Activated T-helper 2 cell treated with anti-CD3 and anti-CD28 coated beads, Interferon-gamma antibody, Interleukin-2, Interleukin-4, amounts not matched to agents 10 μg/mL and 5 μg/mL and 100 μg/mL, durations not matched to agents 14 hours and 24 hours and 36 hours (primary cell): Measurements from ENCODE around the gene RNF223. TPM values are rescaled to one million over a fixed set of nuclear protein-coding genes. Genes with fewer than 3 reads are reported as not detected.

Source experiments
- DNase-seq: peaks from one replicate; pipeline ENCODE4 v3.0.0; 2021; ENCODE audit warnings: low spot score
- H3K27ac Mint-ChIP-seq: one replicate; pipeline ENCODE4 v1.8.0; 2021; ENCODE audit warnings: mixed read lengths
- H3K27me3 Mint-ChIP-seq: one replicate; pipeline ENCODE4 v1.8.0; 2021; ENCODE audit warnings: low read depth, mixed read lengths
- H3K36me3 Mint-ChIP-seq: one replicate; pipeline ENCODE4 v1.8.0; 2021; ENCODE audit warnings: low read depth, mixed read lengths
- H3K4me1 Mint-ChIP-seq: one replicate; pipeline ENCODE4 v1.8.0; 2021; ENCODE audit warnings: low read depth, mixed read lengths
- H3K4me3 Mint-ChIP-seq: one replicate; pipeline ENCODE4 v1.8.0; 2021; ENCODE audit warnings: low read depth, mild to moderate bottlenecking, moderate library complexity, mixed read lengths
- H3K9me3 Mint-ChIP-seq: one replicate; pipeline ENCODE4 v1.8.0; 2021; ENCODE audit warnings: mixed read lengths
- intact Hi-C: fragments of 100-400 bp; cut with micrococcal nuclease; formaldehyde crosslinking; loops from one replicate; pipeline ENCODE4 v1.15.1; 2023
- total RNA-seq: library from RNA; stranded (reverse); gene quantifications from 2 replicates; pipeline ENCODE4 v1.2.3, GENCODE V29; 2022

RNF223 gene
- total RNA-seq, 1 donor from 2014 or later: not detected

- Mint-ChIP-seq H3K27me3 (peaks cover 17% of the 10 kb centered on the region), H3K27ac (no peak overlapping the region), H3K9me3 (no peaks in the 10 kb centered on the region), H3K4me3 (no peak overlapping the region), H3K36me3 (no peaks in the 10 kb centered on the region), H3K4me1 (no peaks in the 10 kb centered on the region)
- no peak for DNase-seq
- intact Hi-C loops: loop anchor here (5.0 kb wide), 1 partner anchor 39 kb away; no protein-coding TSS in a partner anchor
These were observed 50.4 kb downstream of the RNF223 start for GRCh38 chr1:1023700-1024099.

- Mint-ChIP-seq H3K27me3 (peaks cover 17% of the 10 kb centered on the region), H3K36me3 (no peaks in the 10 kb centered on the region), H3K4me3 (no peak overlapping the region), H3K4me1 (peaks cover 1% of the 10 kb centered on the region), H3K27ac (no peak overlapping the region), H3K9me3 (no peaks in the 10 kb centered on the region)
- no peak for DNase-seq
- intact Hi-C loops: loop anchor here (5.0 kb wide), 1 partner anchor 40 kb away; no protein-coding TSS in a partner anchor
These were observed 51.6 kb downstream of the RNF223 start for GRCh38 chr1:1022302-1023009.

- peaks cover 6% of the 10 kb centered on the region for H3K4me1 Mint-ChIP-seq
- H3K27me3 Mint-ChIP-seq: peaks cover 17% of the 10 kb centered on the region
- no peak overlapping the region for H3K4me3 Mint-ChIP-seq
- no peaks in the 10 kb centered on the region for H3K9me3 Mint-ChIP-seq
- H3K27ac Mint-ChIP-seq: no peak overlapping the region
- peaks cover 3% of the 10 kb centered on the region for H3K36me3 Mint-ChIP-seq
- DNase-seq: no peak
- intact Hi-C loops: loop anchor here (5.0 kb wide), 1 partner anchor 40 kb away; no protein-coding TSS in a partner anchor
These were observed 52.2 kb downstream of the RNF223 start for GRCh38 chr1:1021920-1022259.

- intact Hi-C loops: loop anchor here (5.0 kb wide), 1 partner anchor 41 kb away; no protein-coding TSS in a partner anchor
- peak overlapping the region; percentile 52 for H3K4me3 Mint-ChIP-seq
- H3K27me3 Mint-ChIP-seq: peaks cover 17% of the 10 kb centered on the region
- H3K27ac Mint-ChIP-seq: no peak overlapping the region
- DNase-seq: no peak
- no peaks in the 10 kb centered on the region for H3K9me3 Mint-ChIP-seq
- peaks cover 3% of the 10 kb centered on the region for H3K36me3 Mint-ChIP-seq
- peaks cover 6% of the 10 kb centered on the region for H3K4me1 Mint-ChIP-seq
These were observed 52.8 kb downstream of the RNF223 start for GRCh38 chr1:1021010-1021919.

Other genes with a start within 250 kb of the RNF223 start
- gene SAMD11, start 150.4 kb downstream of the RNF223 start, total RNA-seq: not detected in 2 replicates
- gene NOC2L, start 115.0 kb downstream of the RNF223 start, total RNA-seq: 150 and 154 TPM in 2 replicates
- 36.8 and 41.6 TPM in 2 replicates for gene KLHL17, start 113.7 kb downstream of the RNF223 start, total RNA-seq
- gene PLEKHN1, start 107.8 kb downstream of the RNF223 start, total RNA-seq: 3.7 and 4.0 TPM in 2 replicates
- gene PERM1, start 92.2 kb downstream of the RNF223 start, total RNA-seq: not detected in 2 replicates
- 2.0 and 3.1 TPM in 2 replicates for gene HES4, start 74.2 kb downstream of the RNF223 start, total RNA-seq
- 31.9 and 33.8 TPM in 2 replicates for gene ISG15, start 60.8 kb downstream of the RNF223 start, total RNA-seq
- gene AGRN, start 54.2 kb downstream of the RNF223 start, total RNA-seq: 27.6 and 29.2 TPM in 2 replicates
- gene C1orf159, start 41.8 kb upstream of the RNF223 start, total RNA-seq: 20.5 and 22.1 TPM in 2 replicates
- gene TTLL10, start 99.6 kb upstream of the RNF223 start, total RNA-seq: not detected in 2 replicates
- gene TNFRSF18, start 132.3 kb upstream of the RNF223 start, total RNA-seq: 219 and 231 TPM in 2 replicates
- gene TNFRSF4, start 139.8 kb upstream of the RNF223 start, total RNA-seq: 441 and 458 TPM in 2 replicates
- gene SDF4, start 157.7 kb upstream of the RNF223 start, total RNA-seq: 161 and 164 TPM in 2 replicates
- gene B3GALT6, start 157.9 kb upstream of the RNF223 start, total RNA-seq: 34.6 and 35.8 TPM in 2 replicates
- gene C1QTNF12, start 172.4 kb upstream of the RNF223 start, total RNA-seq: 3.5 and 3.7 TPM in 2 replicates
- 79.3 and 81.0 TPM in 2 replicates for gene UBE2J2, start 199.5 kb upstream of the RNF223 start, total RNA-seq
- gene SCNN1D, start 206.1 kb upstream of the RNF223 start, total RNA-seq: 3.5 and 4.1 TPM in 2 replicates
- gene ACAP3, start 233.6 kb upstream of the RNF223 start, total RNA-seq: 43.4 and 50.1 TPM in 2 replicates
- gene PUSL1, start 234.3 kb upstream of the RNF223 start, total RNA-seq: 31.6 and 31.8 TPM in 2 replicates